Measurements from ENCODE around the gene TOR1AIP1. TPM values are rescaled to one million over a fixed set of nuclear protein-coding genes. Genes with fewer than 3 reads are reported as not detected.

Gene TOR1AIP1
- total and polyA plus RNA-seq, 10 donors, result 16.2 to 71.3 (median 55.3) TPM

DNA sequence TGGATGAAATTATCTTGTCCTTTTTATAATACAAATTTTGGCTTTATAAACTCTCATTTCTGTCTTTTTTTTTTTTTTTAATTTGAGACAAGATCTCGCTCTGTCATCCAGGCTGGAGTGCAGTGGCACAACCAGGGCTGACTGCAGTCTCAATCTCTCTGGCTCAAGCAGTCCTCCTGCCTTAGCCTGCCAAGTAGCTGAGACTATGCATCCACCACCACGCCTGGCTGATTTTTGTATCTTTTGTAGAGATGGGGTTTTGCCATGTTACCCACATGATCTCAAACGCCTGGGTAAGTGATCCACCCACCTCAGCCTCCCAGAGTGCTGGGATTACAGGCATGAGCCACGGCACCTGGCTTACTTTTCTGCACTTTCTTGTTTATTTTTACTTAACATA, 7.5 kb downstream of the TOR1AIP1 start:
- Histone ChIP-seq H3K4me3 (no peak overlapping the region), H3K9me3 (no peaks in the 10 kb centered on the region), H3K27me3 (replicated peaks in 1 of 7) (no peaks in the 10 kb centered on the region), H3K4me1 (peaks cover 22 to 58% (median 47%) of the 10 kb centered on the region in 6 donors), H3K27ac (no peak overlapping the region), H3K36me3 (peaks cover 0 to 93% (median 53%) of the 10 kb centered on the region in 6 donors)
- 82 to 94% (median 88%) methylated on average over 4 of the region's 4 CpGs for WGBS, 5 donors
- TF ChIP-seq POLR2AphosphoS5 (IDR thresholded peaks at IDR 0.05) (no peak), POLR2A (IDR thresholded peaks at IDR 0.05) (no peak)
- TF ChIP-seq, protein P1, sequence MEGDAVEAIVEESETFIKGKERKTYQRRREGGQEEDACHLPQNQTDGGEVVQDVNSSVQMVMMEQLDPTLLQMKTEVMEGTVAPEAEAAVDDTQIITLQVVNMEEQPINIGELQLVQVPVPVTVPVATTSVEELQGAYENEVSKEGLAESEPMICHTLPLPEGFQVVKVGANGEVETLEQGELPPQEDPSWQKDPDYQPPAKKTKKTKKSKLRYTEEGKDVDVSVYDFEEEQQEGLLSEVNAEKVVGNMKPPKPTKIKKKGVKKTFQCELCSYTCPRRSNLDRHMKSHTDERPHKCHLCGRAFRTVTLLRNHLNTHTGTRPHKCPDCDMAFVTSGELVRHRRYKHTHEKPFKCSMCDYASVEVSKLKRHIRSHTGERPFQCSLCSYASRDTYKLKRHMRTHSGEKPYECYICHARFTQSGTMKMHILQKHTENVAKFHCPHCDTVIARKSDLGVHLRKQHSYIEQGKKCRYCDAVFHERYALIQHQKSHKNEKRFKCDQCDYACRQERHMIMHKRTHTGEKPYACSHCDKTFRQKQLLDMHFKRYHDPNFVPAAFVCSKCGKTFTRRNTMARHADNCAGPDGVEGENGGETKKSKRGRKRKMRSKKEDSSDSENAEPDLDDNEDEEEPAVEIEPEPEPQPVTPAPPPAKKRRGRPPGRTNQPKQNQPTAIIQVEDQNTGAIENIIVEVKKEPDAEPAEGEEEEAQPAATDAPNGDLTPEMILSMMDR (IDR thresholded peaks at IDR 0.05 in 8 of 11, conservative IDR thresholded peaks at IDR 0.05 in 3 of 11), result no peak
- intact Hi-C loops (cut with DNase I; ENCODE audit: low total_unique reads), result loop anchor here (5.0 kb wide), 1 partner anchor 63 kb away; the partner anchor contains the start of gene CEP350
- DNase-seq, result no peak

DNA sequence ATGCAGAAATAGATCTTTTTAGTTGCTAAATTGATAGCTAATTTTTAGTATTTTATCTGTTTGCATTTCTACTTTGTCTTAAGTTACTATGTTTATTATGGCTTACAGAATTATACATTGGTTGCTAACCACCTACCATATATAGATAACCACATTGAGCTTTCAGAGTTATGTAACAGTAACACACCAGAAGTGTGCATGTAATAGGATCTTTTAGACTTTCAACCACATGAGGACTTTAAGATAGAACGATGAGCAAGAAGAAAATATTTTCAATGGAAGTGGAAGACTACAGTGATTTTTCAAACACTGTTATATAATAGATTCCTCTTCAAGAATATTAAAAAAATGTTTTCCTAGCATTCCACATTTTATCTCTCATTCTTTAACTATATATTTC, 28.8 kb downstream of the TOR1AIP1 start:
- intact Hi-C loops (cut with DNase I; ENCODE audit: low total_unique reads), result no loop called here
- no peaks in the 10 kb centered on the region for H3K9me3 ChIP-seq
- no peak for DNase-seq
- no peaks in the 10 kb centered on the region for H3K27me3 ChIP-seq (replicated peaks in 1 of 7)
- H3K4me1 ChIP-seq, result no peaks in the 10 kb centered on the region
- H3K4me3 ChIP-seq, result no peak overlapping the region
- H3K36me3 ChIP-seq, result peaks cover 0 to 100% (median 76%) of the 10 kb centered on the region in 6 donors
- WGBS, 5 donors, result 54 to 71% (median 62%) methylated on average over 1 of the region's 1 CpG
- no peak overlapping the region for H3K27ac ChIP-seq
- TF ChIP-seq POLR2A (IDR thresholded peaks at IDR 0.05), result no peak
- TF ChIP-seq POLR2AphosphoS5 (IDR thresholded peaks at IDR 0.05), result no peak
- TF ChIP-seq, protein P1 (IDR thresholded peaks at IDR 0.05 in 8 of 11, conservative IDR thresholded peaks at IDR 0.05 in 3 of 11), result no peak

DNA sequence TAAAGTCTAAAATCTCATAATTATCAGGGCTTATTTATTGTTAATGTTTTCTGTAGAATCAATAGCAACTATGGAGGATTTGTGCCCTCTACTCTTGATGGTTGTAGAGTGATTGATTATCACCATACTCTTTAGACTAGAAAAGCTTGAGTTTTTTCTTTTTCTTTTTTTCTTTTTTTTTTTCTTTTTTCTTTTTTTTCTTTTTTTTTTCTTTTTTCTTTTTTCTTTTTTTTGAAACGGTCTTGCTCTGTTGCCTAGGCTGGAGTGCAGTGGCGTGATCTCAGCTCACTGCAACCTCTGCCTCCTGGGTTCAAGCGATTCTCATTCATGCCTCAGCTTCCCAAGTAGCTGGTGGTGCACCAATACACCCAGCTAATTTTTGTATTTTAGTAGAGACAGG, 29.7 kb downstream of the TOR1AIP1 start:
- intact Hi-C loops (cut with DNase I; ENCODE audit: low total_unique reads), result no loop called here
- H3K9me3 ChIP-seq, result no peaks in the 10 kb centered on the region
- TF ChIP-seq POLR2A (IDR thresholded peaks at IDR 0.05) (no peak), POLR2AphosphoS5 (IDR thresholded peaks at IDR 0.05) (no peak)
- TF ChIP-seq, protein P1 (IDR thresholded peaks at IDR 0.05 in 8 of 11, conservative IDR thresholded peaks at IDR 0.05 in 3 of 11), result no peak
- no peak overlapping the region for H3K27ac ChIP-seq
- WGBS, 5 donors, result 95 to 100% (median 97%) methylated on average over 3 of the region's 3 CpGs
- H3K4me3 ChIP-seq, result no peak overlapping the region
- no peaks in the 10 kb centered on the region for H3K4me1 ChIP-seq
- no peak for DNase-seq
- H3K36me3 ChIP-seq, result peaks cover 0 to 100% (median 79%) of the 10 kb centered on the region in 6 donors
- H3K27me3 ChIP-seq (replicated peaks in 1 of 7), result no peaks in the 10 kb centered on the region

DNA sequence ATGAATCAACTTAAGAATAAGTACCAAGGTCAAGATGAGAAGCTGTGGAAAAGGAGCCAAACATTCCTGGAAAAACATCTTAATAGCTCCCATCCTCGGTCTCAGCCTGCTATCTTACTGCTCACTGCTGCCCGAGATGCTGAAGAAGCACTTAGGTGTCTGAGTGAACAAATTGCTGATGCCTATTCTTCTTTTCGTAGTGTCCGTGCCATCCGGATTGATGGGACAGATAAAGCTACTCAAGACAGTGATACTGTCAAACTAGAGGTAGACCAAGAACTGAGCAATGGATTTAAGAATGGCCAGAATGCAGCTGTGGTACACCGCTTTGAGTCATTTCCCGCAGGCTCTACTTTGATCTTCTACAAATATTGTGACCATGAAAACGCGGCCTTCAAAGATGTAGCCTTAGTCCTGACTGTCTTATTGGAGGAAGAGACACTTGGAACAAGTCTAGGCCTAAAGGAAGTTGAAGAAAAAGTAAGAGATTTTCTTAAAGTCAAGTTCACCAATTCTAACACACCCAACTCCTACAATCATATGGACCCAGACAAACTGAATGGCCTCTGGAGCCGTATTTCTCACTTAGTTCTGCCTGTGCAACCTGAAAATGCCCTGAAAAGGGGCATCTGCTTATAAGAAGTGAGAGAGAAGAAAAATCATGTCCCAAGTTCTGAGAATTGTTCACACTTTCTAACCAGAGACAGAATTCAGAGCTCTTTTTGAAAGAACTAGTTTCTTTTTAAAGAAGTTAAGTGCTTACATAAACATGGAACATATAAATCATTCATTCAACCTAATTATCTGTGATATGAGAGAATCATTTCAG, 35.7 kb downstream of the TOR1AIP1 start:
- H3K4me1 ChIP-seq, result no peaks in the 10 kb centered on the region
- 82 to 85% (median 84%) methylated on average over 10 of the region's 10 CpGs for WGBS, 5 donors
- peaks cover 0 to 99% (median 67%) of the 10 kb centered on the region in 6 donors for H3K36me3 ChIP-seq
- no peaks in the 10 kb centered on the region for H3K9me3 ChIP-seq
- H3K27me3 ChIP-seq (replicated peaks in 1 of 7), result no peaks in the 10 kb centered on the region
- no peak overlapping the region for H3K27ac ChIP-seq
- no peak for DNase-seq
- no peak overlapping the region for H3K4me3 ChIP-seq
- TF ChIP-seq, protein P1 (IDR thresholded peaks at IDR 0.05 in 8 of 11, conservative IDR thresholded peaks at IDR 0.05 in 3 of 11), result no peak
- intact Hi-C loops (cut with DNase I; ENCODE audit: low total_unique reads), result no loop called here
